HepG2 (cell line): ENCODE data around the gene CAPN13. TPM values are rescaled to one million over a fixed set of nuclear protein-coding genes. Genes with fewer than 3 reads are reported as not detected.
A peak's percentile ranks its signal among the peaks of the same experiment; 100 is the strongest.

Experiments
- ATAC-seq: fragments of 200-7000 bp; cut with Tn5 transposase; 3 replicates; pipeline ENCODE4 v1.9.1; 2020; ENCODE audit warnings: mild to moderate bottlenecking, moderate library complexity
- BruUV-seq: library from RNA; stranded (reverse); fragments of 400-500 nt; replicated peaks from 2 replicates; lab custom pipeline; 2021; lab: Mats Ljungman, UMichigan
- CTCF ChIA-PET: fragments of 300-600 bp; formaldehyde crosslinking; extraction: SDS; loops from one replicate; lab custom pipeline; 2021; ENCODE audit warnings: low total read pairs, inconsistent platforms, low intra/inter-chr PET ratio; lab: Yijun Ruan, JAX
- POLR2A ChIA-PET: fragments of 350-600 bp; sonication (Branson Sonifier 250); formaldehyde crosslinking; loops from one replicate; lab custom pipeline; 2020; ENCODE audit warnings: antibody characterized with exemption, inconsistent platforms; lab: Yijun Ruan, JAX
- DNase-seq: peaks from one replicate; pipeline ENCODE4 v3.0.0-alpha.2; 2015; ENCODE audit warnings: low spot score
- FAIRE-seq: peaks from 3 replicates; lab custom pipeline; 2011; peaks lifted over from hg19 to GRCh38; lab: Jason Lieb, UNC
- H2AFZ ChIP-seq: one replicate; pipeline ENCODE4 v1.6.1; 2011; ENCODE audit warnings: low read length, inconsistent platforms
- H3K27ac ChIP-seq: fragments of 300-600 bp; 3 replicates; pipeline ENCODE4 v1.8.0; 2011; ENCODE audit warnings: mixed run types, mild to moderate bottlenecking, mixed read lengths, low read length, inconsistent platforms; ENCODE audit not compliant: insufficient read depth; ENCODE audit errors: extremely low read length
- H3K27me3 ChIP-seq, 2 experiments: fragments of 200-600 bp in 1 of 2; 2 replicates in 1 of 2; 3 replicates in 1 of 2; pipeline versions ENCODE4 v1.6.0 to v1.8.0; 2011; ENCODE audit warnings: low read length in 2 of 2, mild to moderate bottlenecking in 2 of 2, moderate library complexity in 2 of 2, inconsistent platforms in 1 of 2; ENCODE audit not compliant: insufficient read depth in 2 of 2, control insufficient read depth in 1 of 2
- H3K36me3 ChIP-seq, 2 experiments: fragments of 200-600 bp in 1 of 2; replicated peaks in 1 of 2; 2 replicates in 1 of 2; 3 replicates in 1 of 2; pipeline versions ENCODE4 v1.5.1 to v1.8.0; 2011; ENCODE audit warnings: low read length in 2 of 2, inconsistent platforms in 1 of 2; ENCODE audit not compliant: insufficient read depth in 2 of 2, control insufficient read depth in 1 of 2
- H3K4me1 ChIP-seq: 2 replicates; pipeline ENCODE4 v1.5.1; 2012; ENCODE audit warnings: low read length, inconsistent platforms; ENCODE audit not compliant: insufficient read depth
- H3K4me2 ChIP-seq: 2 replicates; pipeline ENCODE4 v1.6.0; 2011; ENCODE audit warnings: low read depth, low read length, inconsistent platforms
- H3K4me3 ChIP-seq, 3 experiments: fragments of 200-600 bp in 1 of 3; sonication (generic), shearing (Covaris generic) in 1 of 3; replicated peaks in 1 of 3; 2 replicates each; pipeline ENCODE4 v1.5.1; 2011 to 2016; ENCODE audit warnings: low read length in 3 of 3, inconsistent platforms in 2 of 3, low read depth in 2 of 3, mild to moderate bottlenecking in 2 of 3, control low read depth in 1 of 3, mixed read lengths in 1 of 3; ENCODE audit not compliant: insufficient read depth in 1 of 3
- H3K79me2 ChIP-seq: one replicate; pipeline ENCODE4 v1.6.1; 2011; ENCODE audit warnings: low read length, inconsistent platforms; ENCODE audit not compliant: insufficient read depth
- H3K9ac ChIP-seq: 2 replicates; pipeline ENCODE4 v1.6.0; 2011; ENCODE audit warnings: mild to moderate bottlenecking, low read depth, low read length, inconsistent platforms; ENCODE audit not compliant: insufficient read depth
- H3K9me3 ChIP-seq: 2 replicates; pipeline ENCODE4 v1.5.1; 2012; ENCODE audit warnings: mild to moderate bottlenecking, low read length
- H4K20me1 ChIP-seq: 2 replicates; pipeline ENCODE4 v1.6.0; 2011; ENCODE audit warnings: inconsistent platforms, mild to moderate bottlenecking, low read length, moderate library complexity; ENCODE audit not compliant: insufficient read depth
- ESRRA ChIP-seq: sonication (generic); formaldehyde crosslinking; IDR thresholded peaks from 2 replicates; pipeline ENCODE4 v1.5.1; 2020; ENCODE audit warnings: mild to moderate bottlenecking, low read depth, missing genetic modification reagents
- REST ChIP-seq, 2 experiments: IDR thresholded peaks; 2 replicates each; pipeline ENCODE4 v1.6.1; 2011 to 2012; ENCODE audit warnings: low read length in 2 of 2, borderline replicate concordance in 1 of 2, low read depth in 1 of 2, mild to moderate bottlenecking in 1 of 2, moderate library complexity in 1 of 2
- ZNF136 ChIP-seq: sonication (generic); formaldehyde crosslinking; IDR thresholded peaks from 2 replicates; pipeline ENCODE4 v1.8.1; 2022; ENCODE audit warnings: low read depth, mild to moderate bottlenecking, moderate library complexity, missing genetic modification reagents
- WGBS: methylation state at CpG from one replicate; pipeline ENCODE4 v1.1.6; 2017; ENCODE audit warnings: low lambda C conversion rate; 5-methylcytosine and 5-hydroxymethylcytosine counted together
- in situ Hi-C: cut with HindIII; loops from 2 replicates; pipeline ENCODE4 v1.10.0; 2017; ENCODE audit warnings: low pct_unique_long_range_greater_than_20kb; ENCODE audit not compliant: extremely low pct_ligation_motif_present
- intact Hi-C: fragments of 100-400 bp; cut with micrococcal nuclease; formaldehyde crosslinking; loops from one replicate; pipeline ENCODE4 v1.10.0; 2022; ENCODE audit not compliant: unreplicated experiment
- polyA plus RNA-seq, 8 experiments: library from polyadenylated mRNA; depleted of rRNA in 3 of 8; stranded (reverse) in 7 of 8; unstranded in 1 of 8; fragments of >200 nt; fragmentation: Illumina TruSeq in 4 of 8; extraction: Trizol in 4 of 8; gene quantifications; 2 replicates each; pipeline versions ENCODE4 v1.2.1 to v1.2.3, GENCODE V29; 2011 to 2016; ENCODE audit warnings: low read depth in 4 of 8, missing spikeins in 1 of 8, mixed read lengths in 1 of 8; ENCODE audit not compliant: insufficient read depth in 1 of 8
- total RNA-seq, 5 experiments: library from RNA; depleted of rRNA; stranded (reverse); fragments of >200 nt; fragmentation: Illumina TruSeq; extraction: Trizol; gene quantifications; 2 replicates each; pipeline ENCODE4 v1.2.3, GENCODE V29; 2016; ENCODE audit warnings: low read depth in 1 of 5

Gene CAPN13
- total and polyA plus RNA-seq, 2 of the 13 experiments (the other 11 are each of a cell fraction or from before 2014, with no cell fraction given): not detected

- Histone ChIP-seq H3K79me2 (no peaks in the 10 kb centered on the region), H4K20me1 (no peaks in the 10 kb centered on the region; the same call in 1 of the 2 replicates), H3K4me1 (no peaks in the 10 kb centered on the region), H3K27me3 (peaks cover 0 to 32% of the 10 kb centered on the region in 2 experiments; a peak in 2 of 5 replicates), H3K9ac (no peak overlapping the region), H3K36me3 (no peaks in the 10 kb centered on the region), H3K27ac (no peak overlapping the region), H3K4me2 (no peak overlapping the region)
- POLR2A ChIA-PET: no interaction called here
- no peak for FAIRE-seq
- in situ Hi-C loops: no loop called here
- ATAC-seq: 0 out of 3 replicates have a peak, but pooled peaks have one; percentile 24
- intact Hi-C loops: no loop called here
- no TSS peak for BruUV-seq
- TF ChIP-seq ZNF136 (CRISPR knock-in tag): no peak
- TF ChIP-seq ESRRA: no peak
- TF ChIP-seq, all 625 proteins: peak for 0
- Histone ChIP-seq H2AFZ (no peak overlapping the region), H3K4me3 (no peak overlapping the region), H3K9me3 (no peaks in the 10 kb centered on the region)
- no peak for DNase-seq
- 49% methylated on average over 12 of the region's 14 CpGs for WGBS
- CTCF ChIA-PET: no interaction called here
Measured at GRCh38 chr2:30759481-30759880, 47.8 kb downstream of the CAPN13 start.

GRCh38 chr2:30758191-30758651, 49.0 kb downstream of the CAPN13 start:
- no peak for TF ChIP-seq REST (IDR thresholded peaks at IDR 0.05; ENCODE audit: borderline replicate concordance in 1 of 2, low read depth in 1 of 2, low read length in 2 of 2)
- WGBS: 16% methylated on average over 6 of the region's 6 CpGs
- H3K27ac ChIP-seq: no peak overlapping the region
- CTCF ChIA-PET: no interaction called here
- H3K4me3 ChIP-seq: no peak overlapping the region
- no peak overlapping the region for H3K4me2 ChIP-seq
- in situ Hi-C loops (no loop called here), intact Hi-C loops (no loop called here)
- H2AFZ ChIP-seq: no peak overlapping the region
- no TSS peak for BruUV-seq
- POLR2A ChIA-PET: no interaction called here
- H3K9ac ChIP-seq: no peak overlapping the region
- no peak for ATAC-seq
- H3K36me3 ChIP-seq: no peaks in the 10 kb centered on the region
- H4K20me1 ChIP-seq: no peaks in the 10 kb centered on the region; the same call in 1 of the 2 replicates
- H3K27me3 ChIP-seq: peaks cover 0 to 36% of the 10 kb centered on the region in 2 experiments; a peak in 3 of 5 replicates
- H3K9me3 ChIP-seq: no peaks in the 10 kb centered on the region
- no peaks in the 10 kb centered on the region for H3K79me2 ChIP-seq
- no peaks in the 10 kb centered on the region for H3K4me1 ChIP-seq
- DNase-seq: no peak
- no peak for FAIRE-seq
